Stimulated activated CD4-positive, alpha-beta T cell treated with anti-CD3 and anti-CD28 coated beads, Interleukin-2, amount 100 ng/mL, for 4 hours (primary cell): Measurements from ENCODE around the gene CNEP1R1.

Experiments
- DNase-seq: peaks from one replicate; pipeline ENCODE4 v3.0.0-alpha.2; 2020; ENCODE audit warnings: low read depth

Gene CNEP1R1

DNA sequence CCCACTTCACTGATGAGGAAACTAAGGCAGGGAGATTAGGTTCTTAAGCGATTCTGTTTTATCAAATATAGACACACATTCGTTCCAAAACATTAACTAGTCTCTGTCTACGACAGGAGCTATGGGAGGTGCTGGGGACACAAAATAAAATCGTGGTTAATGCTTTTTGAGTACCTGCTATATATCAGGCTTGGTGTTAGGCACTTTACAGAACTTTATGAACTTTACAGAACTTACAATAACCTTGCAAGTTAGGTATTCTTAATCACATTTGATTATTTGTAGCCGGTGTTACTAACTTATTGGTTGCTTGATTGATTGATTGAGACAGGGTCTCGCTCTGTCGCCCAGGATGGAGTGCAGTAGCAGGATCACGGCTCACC, 40.2 kb downstream of the CNEP1R1 start:
- DNase-seq = no peak

DNA sequence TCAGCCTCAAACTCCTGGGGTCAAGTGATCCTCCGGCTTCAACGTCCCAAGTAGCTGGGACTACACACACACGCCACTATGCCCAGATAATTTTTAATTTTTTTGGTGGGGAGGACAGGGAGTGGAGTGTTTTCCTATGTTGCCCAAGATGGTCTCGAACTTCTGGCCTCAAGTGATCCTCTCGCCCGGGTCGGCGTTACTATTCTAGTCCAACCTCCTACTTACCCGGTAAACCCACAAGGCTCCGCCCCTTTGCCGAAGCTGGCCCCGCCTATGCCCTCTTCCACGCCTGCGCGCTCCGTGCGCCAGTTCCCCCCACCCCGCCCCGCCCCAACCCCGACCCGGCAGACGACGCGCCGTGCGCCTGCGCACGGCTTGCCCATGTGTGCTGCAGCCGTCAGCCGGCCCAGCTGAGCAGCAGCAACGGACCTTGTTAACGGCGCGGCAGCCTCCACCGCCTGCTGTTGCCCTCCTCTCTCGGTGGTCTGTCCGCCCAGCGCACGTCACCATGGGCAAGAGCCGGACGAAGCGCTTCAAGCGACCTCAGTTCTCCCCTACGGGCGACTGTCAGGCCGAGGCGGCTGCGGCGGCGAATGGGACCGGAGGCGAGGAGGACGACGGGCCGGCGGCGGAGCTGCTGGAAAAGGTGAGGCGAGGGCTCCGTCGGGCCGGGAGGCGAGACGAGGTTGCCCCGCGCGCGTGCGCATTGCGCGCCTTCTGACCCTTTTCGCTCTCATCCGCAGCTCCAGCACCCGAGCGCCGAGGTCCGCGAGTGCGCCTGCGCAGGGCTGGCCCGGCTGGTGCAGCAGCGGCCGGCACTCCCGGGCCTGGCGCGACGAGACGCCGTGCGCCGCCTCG, 40.8 kb downstream of the CNEP1R1 start, which contains the start of gene HEATR3:
HEATR3 (plus strand) TSS at position 347 of the 858 bp plus-strand sequence; CDS start at position 509, 162 bp downstream.
- DNase-seq = peak; percentile 90

DNA sequence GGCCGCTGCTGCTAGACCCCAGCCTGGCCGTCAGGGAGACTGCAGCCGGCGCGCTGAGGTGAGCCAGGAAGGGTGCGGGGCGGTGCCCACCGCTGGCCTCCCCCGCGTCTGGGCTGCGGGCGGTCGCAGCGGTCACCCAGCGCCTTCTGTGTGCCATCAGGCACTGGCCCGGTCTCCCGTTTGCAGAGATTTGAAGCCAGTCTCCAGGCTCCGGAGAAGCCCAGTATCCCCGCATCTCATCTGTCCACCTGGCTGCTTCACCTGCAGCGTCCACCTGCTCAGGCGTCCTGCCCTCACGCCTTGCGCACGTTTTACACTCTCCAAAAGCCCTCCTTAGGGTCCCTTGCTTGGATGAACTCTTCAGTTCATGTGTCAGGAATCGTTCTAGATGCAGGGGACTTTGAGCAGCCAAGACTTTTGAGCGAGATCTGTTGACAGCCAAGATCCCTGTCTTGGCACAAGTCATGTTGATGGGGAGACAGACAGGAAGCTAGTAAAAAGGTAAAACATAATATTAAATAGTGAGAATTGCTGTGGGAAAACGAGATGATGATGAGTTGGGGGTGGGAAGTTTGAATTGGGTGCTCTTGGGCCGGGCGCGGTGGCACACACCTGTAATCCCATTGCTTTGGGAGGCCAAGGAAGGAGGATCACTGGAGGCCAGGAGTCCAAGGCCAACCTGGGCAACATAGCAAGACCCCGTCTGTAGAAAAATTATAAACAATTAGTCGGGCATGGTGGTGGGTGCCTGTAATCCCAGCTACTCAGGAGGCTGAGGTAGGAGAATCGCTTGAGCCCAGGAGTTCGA, 41.7 kb downstream of the CNEP1R1 start:
- DNase-seq = no peak

DNA sequence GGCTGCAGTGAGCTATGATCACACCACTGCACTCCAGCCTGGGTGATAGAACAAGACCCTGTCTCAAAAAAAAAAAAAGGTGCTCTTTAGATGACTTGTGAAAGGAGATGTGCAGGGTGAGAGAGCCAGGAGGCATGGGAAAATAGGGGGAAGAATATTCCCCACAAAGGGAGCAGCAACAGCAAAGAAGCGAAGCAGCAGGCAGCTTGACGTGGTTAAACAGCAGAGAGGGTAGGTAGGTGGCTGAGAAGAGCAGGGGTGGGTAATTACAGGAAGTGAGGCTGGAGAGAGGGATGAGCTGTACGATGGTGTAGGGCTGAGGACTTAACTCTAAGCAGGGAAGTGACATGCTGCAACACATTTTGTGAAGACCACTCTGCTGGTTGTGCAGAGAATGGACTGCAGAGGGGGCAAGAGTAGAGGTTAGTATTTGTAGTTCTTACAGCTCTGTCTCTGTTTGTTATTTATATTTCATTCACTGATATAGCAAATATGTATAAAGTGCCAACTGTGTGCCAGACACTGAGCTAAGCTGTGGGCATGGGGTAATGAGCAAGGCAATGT, 42.3 kb downstream of the CNEP1R1 start:
- DNase-seq = no peak

DNA sequence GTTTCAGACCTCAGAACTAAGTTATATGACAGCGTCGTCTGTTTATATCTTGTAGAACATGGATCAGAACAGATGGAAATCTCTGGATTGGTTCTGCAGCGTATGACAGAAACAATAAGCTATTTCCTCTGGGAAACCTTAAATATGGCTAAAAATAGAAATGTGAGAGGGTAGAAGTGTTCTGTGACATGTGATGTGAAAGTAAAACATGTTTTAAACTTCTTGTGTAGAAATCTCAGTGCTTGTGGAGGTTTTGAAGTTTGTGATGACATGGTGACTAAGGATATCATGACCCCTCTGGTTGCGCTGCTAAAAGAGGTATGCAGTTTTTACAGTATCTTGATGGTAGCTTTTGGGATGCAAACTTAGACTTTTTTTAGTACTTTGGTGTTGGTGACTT, 43.5 kb downstream of the CNEP1R1 start:
- DNase-seq = no peak

DNA sequence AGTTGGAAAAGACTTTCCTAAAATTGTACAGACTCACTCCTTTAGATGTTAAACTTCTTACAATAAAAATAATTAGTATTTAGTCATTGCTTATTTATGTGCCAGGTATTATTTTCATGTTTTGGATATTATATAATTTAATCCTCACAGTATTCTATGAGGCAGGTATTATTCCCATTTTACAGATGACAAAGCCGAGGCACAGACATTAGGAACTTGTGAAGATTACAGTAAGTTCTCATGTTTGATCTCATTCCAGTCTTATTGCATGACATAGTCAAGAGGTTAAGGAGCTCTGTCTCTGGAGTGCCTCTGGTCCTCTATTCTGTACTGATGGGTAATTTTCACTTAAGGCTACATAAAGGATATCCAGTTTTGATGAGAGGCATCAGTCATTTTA, 44.0 kb downstream of the CNEP1R1 start:
- DNase-seq = no peak

DNA sequence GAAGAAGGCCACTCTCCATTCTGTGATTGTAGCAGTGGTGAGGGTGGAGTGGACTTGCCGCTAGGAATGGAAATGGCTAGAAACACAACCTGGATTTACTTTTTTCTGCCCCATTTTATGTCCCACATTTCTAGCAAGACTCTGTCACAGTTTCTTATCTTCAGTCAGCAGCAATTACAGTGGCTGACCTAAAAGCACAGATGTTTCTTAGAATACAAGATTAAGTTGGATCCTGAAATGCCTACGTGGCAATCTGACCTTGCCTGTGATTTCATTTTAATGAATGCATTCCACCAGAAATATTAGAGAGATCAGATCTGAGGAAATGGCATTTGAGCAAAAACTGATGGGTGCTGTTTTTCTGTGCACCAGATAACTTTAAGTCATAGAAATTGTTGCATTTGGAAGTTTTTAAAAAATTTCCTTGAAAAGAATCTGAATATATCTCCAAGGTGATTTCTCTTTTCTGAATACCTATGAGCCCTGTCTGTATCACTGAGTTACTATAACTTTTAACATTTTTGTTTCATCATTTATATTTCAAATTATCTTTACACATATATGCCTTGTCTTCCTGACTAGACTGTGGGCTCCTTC, 46.1 kb downstream of the CNEP1R1 start:
- no peak for DNase-seq

DNA sequence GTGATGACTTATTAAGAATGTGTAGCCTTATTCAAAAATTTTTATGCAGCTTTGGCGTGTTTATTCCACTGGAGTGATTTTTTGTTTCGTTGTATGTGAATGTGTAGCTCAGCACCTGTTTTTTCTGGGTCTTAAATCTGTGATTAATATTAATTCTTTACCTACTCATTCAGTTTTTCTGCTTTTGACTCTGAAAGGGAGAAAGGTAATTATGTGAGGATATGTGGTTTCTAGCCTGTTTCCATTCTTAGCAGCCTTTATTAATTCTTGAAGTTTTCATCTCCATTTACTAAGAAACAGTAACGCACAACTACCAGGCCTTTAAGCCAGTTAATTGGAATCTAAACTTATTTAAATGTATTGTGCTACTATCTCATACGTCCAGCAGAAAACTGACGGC, 47.7 kb downstream of the CNEP1R1 start:
- DNase-seq = no peak

DNA sequence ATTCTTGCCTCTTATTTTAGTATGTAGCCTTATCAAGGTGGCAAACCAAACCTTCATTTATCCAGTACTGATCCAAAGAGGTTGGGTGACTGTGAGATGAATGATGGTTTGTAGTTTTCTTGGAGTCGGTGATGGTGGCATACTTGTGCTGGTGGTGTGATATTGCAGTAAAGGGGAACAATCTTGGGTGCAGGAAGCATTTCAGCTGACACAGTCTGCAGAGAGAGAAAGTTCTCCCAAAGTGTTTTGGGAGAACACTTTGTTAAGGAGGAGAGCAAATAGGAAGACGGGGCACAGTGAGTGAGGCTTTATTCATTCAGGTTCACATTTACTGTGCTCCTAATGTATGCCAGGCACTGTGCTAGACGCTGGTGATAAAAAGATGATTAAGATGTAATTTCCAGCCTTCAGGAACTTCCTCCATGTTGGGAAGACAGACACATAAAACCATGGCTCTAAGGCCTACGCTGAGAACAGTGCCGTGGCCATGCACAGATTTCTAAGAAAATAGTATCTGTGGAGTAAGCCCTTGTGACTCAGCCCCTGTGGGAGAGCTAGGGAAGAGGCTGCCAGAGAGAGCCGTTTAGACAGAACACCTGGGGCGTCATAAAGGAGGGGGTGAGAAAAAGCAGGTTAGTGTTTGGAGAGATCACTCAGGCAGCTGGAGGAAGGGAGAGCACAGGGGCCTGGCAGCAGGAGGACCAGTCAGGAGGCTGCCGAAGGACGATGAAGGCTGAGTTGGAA, 54.5 kb downstream of the CNEP1R1 start:
- no peak for DNase-seq

DNA sequence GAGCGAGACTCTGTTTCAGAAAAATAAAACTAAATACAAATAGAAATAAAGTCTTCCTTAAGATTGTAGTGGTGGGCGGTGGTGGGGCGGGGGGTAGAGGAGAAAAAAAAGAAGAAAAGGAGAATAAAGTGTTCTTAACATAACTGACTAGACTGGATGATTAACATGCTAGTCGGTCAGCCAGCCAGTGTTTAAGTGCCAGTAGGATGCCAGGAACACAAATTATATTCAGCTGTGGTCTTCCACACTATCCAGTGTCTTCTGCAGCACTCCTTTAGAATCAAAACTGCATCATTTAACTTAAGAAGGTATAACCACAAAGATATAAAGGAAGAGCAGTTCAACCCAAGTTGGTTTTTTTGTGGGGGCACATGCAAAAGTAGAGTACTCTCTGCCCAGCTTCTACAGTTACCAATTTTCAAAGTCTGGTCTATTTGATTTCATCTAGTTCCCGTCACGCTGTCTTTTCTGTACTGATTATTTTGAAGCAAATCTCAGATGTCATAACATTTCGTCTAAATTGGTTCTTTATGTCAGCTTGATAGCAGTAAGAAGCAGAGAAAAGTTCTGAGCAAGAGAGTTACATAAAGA, 56.5 kb downstream of the CNEP1R1 start:
- no peak for DNase-seq

DNA sequence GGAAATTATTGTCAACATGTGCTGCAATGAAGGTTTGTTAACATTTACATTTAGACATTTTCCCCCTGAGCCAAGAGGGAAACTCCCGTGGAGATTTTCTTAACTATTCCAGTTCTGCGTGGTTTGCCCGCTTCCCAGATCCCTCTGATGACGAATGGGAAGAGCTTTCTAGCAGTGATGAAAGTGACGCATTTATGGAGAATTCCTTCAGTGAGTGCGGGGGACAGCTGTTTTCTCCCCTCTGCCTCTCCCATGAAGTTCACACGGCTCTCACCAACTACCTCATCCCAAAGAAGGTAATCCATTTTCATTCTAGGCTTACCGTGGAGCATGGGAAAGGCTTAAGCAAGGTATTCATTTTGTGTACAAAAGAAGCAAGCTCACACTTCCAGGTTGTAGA, 59.0 kb downstream of the CNEP1R1 start:
- DNase-seq = no peak

DNA sequence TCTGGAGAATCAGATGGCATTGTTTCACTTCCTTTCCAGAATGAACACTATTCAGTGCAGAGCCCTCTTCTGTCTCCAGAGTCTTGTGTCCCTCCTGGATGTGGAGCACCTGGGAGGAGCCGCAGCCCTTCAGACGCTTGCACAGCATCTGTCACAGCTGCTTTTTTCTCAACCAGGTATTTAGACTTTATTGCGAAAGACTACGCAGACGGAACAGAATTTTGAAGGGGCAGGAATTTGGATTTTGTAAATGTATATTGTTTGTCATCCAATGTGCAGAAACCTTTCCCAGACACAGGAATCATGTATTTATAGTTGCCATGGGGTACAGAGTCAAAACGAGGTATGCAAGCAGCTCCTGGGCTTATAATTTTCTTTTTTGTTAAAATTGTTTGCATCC, 61.2 kb downstream of the CNEP1R1 start:
- DNase-seq = no peak
